GM12864 (cell line): ENCODE measurements around the gene WDTC1.

Experiments
- DNase-seq: peaks from one replicate; pipeline ENCODE4 v3.0.0-alpha.2; 2011; ENCODE audit warnings: low read depth
- H3K4me3 ChIP-seq: 2 replicates; pipeline ENCODE4 v1.5.1; 2011; ENCODE audit warnings: mild to moderate bottlenecking, low read depth, low read length, control low read depth
- TF ChIP-seq, protein P1 (sequence below): IDR thresholded peaks from 2 replicates; pipeline ENCODE4 v1.5.1; 2011; ENCODE audit warnings: low read depth, mild to moderate bottlenecking, moderate library complexity, low read length, control low read depth, inconsistent platforms; ENCODE audit errors: missing control alignments

Gene WDTC1

GRCh38 chr1:27325286-27325685 is 90.9 kb downstream of the WDTC1 start:
- no peak for DNase-seq
- no peak overlapping the region for H3K4me3 ChIP-seq
- TF ChIP-seq, protein P1, sequence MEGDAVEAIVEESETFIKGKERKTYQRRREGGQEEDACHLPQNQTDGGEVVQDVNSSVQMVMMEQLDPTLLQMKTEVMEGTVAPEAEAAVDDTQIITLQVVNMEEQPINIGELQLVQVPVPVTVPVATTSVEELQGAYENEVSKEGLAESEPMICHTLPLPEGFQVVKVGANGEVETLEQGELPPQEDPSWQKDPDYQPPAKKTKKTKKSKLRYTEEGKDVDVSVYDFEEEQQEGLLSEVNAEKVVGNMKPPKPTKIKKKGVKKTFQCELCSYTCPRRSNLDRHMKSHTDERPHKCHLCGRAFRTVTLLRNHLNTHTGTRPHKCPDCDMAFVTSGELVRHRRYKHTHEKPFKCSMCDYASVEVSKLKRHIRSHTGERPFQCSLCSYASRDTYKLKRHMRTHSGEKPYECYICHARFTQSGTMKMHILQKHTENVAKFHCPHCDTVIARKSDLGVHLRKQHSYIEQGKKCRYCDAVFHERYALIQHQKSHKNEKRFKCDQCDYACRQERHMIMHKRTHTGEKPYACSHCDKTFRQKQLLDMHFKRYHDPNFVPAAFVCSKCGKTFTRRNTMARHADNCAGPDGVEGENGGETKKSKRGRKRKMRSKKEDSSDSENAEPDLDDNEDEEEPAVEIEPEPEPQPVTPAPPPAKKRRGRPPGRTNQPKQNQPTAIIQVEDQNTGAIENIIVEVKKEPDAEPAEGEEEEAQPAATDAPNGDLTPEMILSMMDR = no peak

DNA sequence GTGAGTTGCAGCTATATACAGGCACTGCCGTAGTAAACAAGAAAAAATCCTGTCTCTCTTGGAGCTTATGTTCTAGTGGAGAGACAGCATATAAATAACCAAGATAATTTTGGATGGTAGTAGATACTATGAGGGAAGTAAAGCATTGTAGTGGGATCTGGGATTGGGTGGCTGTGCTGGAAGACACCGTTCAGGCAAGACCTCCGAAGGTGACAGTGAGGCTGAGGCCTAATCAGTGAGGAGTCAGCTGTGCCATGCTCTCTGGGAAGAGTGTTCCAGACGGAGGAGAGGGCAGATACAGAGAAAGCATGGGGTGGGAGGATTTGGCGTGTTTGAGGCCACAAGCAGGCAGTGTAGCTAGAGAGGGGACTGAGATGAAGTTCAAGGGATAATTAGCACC is 93.5 kb downstream of the WDTC1 start:
- H3K4me3 ChIP-seq = no peak overlapping the region
- TF ChIP-seq, protein P1 = no peak
- no peak for DNase-seq

GRCh38 chr1:27330786-27331185 is 96.4 kb downstream of the WDTC1 start:
- DNase-seq = no peak
- TF ChIP-seq, protein P1 = no peak

GRCh38 chr1:27331426-27331825 is 97.0 kb downstream of the WDTC1 start:
- TF ChIP-seq, protein P1 = no peak
- DNase-seq = no peak
- H3K4me3 ChIP-seq = no peak overlapping the region

More at GRCh38 chr1:27330786-27331185, 96.4 kb downstream of the WDTC1 start:
- no peak overlapping the region for H3K4me3 ChIP-seq

GRCh38 chr1:27331922-27332321 is 97.5 kb downstream of the WDTC1 start:
- TF ChIP-seq, protein P1 = no peak
- no peak for DNase-seq
- H3K4me3 ChIP-seq = no peak overlapping the region

DNA sequence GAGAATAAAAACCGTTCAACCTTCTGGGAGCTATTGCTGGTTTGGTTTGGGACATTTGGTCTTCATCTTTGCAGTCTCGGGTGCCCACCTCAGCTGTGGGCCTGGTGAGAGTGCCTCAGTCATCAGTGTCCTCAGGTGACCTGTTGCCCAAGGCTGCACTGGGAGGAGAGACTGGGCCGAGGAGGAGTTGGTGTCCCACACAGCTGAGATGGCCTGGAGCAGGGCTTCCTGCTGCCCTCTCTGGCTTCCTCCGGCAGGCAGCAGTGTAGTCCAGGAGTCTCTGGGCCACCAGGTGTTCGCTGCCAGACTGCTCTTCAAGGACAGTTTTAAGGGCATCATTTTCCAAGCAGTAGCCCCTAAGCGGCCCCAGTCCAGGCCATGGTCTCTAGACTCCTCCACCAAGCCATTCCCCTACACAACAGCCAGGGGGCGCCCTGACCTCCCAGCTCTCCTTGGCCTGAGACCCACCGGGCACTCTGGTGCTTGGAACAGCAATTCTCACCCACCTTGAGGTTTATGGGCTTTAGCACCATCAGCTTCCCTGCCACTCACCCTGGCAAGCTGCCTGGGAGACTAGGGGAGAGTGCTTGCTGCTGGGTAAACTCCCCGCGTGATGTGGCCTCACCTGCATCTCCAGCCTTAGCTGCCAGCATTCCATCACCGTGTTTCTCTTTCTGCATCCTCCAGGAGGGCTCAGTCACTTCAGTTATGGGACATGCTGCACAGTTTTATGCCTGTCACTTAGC is 98.3 kb downstream of the WDTC1 start:
- DNase-seq = no peak
- H3K4me3 ChIP-seq = no peak overlapping the region
- TF ChIP-seq, protein P1 = peak; percentile 90

- TF ChIP-seq, protein P1 = no peak
- no peak for DNase-seq
- no peak overlapping the region for H3K4me3 ChIP-seq
Observed at GRCh38 chr1:27333717-27334279, 99.4 kb downstream of the WDTC1 start.
